ENCODE measurements around the gene EIF3C. TPM values are rescaled to one million over a fixed set of nuclear protein-coding genes. Genes with fewer than 3 reads are reported as not detected.
"Not testable (repeated sequence)": the region's sequence is repeated elsewhere in the genome, so short reads cannot be mapped to it uniquely, and the experiment has no call there.

The EIF3C gene
- total RNA-seq, 1 donor from 2014 or later, result 740 TPM

DNA sequence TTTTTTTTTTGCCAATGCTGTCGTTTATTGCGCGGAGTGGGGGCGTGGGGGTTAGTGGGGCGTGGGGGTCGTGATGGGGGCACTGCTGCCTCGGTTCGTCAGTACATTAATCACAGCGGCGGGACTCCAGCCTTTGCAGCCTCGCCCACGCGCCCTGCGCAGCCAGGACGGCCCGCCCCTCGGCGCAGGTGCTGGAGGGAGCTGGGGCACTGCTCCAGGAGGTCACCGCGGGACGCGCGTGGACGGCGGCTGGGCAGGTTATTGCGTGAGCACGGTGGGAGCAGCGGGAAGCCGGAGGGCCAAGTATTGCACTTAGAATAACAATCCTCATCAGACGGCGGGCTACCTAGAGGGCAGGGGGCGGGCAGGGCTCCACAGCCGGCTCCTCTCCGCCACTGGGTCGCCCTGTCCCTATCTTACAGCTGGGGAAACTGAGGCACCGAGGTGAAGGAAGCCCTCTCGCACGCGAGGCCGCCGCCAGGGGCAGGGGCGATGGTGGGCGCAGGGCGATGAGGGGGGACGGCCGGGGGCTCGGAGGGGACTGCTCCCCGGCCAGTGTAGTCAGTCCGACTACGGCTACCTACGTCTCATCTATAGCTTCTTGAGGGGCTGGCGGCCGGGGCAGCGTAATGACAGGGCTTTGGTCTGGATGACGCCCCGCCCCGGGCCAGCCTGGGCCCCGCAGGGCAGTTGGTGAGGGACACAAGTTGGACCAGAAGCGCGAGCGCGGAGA, 35.5 kb downstream of the EIF3C start:
- intact Hi-C loops (cut with micrococcal nuclease), result not testable (repeated sequence)

DNA sequence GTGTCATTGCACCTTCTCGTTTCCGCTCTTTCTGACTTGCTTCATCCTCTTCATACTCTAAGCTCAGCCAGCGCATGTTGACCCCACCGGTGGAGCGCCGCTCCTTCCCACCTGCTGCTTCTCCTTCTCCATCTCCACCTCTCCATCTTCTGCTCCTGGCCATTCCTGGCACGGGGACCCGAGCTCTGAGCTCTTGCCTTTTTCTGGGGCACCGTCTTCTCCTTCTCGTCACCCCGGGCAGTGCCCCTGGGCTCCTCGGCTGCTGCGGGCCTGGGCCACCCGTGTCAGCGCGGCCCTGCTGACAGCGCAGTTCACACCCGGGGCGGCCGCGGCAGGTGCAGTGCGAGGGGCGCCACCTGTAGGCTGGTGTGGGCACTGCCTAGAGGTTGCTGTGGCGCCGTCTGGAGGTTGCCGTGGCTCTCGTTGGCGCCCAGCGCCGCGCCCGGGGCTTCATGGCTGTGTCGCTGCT, 38.8 kb downstream of the EIF3C start:
- intact Hi-C loops (cut with micrococcal nuclease), result not testable (repeated sequence)

GRCh38 chr16:28750469-28751067, 39.3 kb downstream of the EIF3C start:
- intact Hi-C loops (cut with micrococcal nuclease), result not testable (repeated sequence)

DNA sequence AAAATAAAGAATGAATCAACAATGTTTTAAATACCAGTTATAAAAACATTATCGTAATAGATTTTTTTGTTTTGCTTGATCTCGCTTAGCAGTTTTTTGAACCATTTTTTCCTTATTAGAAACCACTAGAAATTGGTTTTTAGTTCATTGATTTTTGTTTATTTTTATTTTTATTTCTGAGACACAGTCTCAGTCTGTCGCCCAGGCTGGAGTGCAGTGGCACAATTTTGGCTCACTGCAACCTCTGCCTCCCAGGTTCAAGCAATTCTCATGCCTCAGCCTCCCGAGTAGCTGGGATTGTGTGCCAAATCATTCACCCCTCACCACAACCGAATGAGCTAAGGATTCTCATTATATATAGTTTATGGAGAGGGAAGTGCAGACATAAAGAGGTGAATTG, 40.2 kb downstream of the EIF3C start, which contains the start of gene NPIPB9:
TSS of gene NPIPB9 (plus strand) at position 301 of the 400 bp plus-strand sequence.
- intact Hi-C loops (cut with micrococcal nuclease), result not testable (repeated sequence)

DNA sequence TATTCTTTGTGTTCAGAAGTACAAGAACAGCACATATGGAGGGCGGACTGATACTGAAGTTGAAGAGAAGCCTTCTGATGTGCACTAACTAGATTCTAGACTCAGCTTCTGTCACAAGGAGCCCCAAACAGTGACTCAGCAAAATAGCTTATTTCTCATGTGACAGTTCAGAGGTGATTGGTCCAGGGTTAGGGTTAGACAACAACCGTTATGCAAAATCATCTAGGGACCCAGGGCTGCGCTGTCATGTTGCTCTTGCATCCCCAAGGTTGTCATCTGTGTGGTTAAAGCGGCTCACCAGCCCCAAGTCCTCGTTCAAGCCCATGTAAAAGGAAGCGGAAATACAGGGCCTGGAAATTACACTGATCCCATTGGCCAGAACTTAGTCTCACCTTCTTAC, 70.4 kb downstream of the EIF3C start:
- intact Hi-C loops (cut with micrococcal nuclease), result not testable (repeated sequence)

GRCh38 chr16:28782357-28782756, 71.1 kb downstream of the EIF3C start:
- intact Hi-C loops (cut with micrococcal nuclease), result not testable (repeated sequence)

Other genes starting within 250 kb of the EIF3C start
- gene NPIPB7, start 239.1 kb upstream of the EIF3C start, total RNA-seq, result 0.20 and 0.54 TPM in 2 replicates
- 53.8 and 54.9 TPM in 2 replicates for gene CLN3, start 219.4 kb upstream of the EIF3C start, total RNA-seq
- gene APOBR, start 216.8 kb upstream of the EIF3C start, total RNA-seq, result 12.7 and 13.0 TPM in 2 replicates
- gene IL27, start 204.6 kb upstream of the EIF3C start, total RNA-seq, result not detected in 2 replicates
- not detected in 2 replicates for gene NUPR1, start 172.5 kb upstream of the EIF3C start, total RNA-seq
- 36.3 and 36.5 TPM in 2 replicates for gene SGF29, start 157.5 kb upstream of the EIF3C start, total RNA-seq
- 0.37 and 0.63 TPM in 2 replicates for gene SULT1A2, start 114.4 kb upstream of the EIF3C start, total RNA-seq
- 5.8 and 6.4 TPM in 2 replicates for gene SULT1A1, start 101.4 kb upstream of the EIF3C start, total RNA-seq
- 1.6 and 1.9 TPM in 2 replicates for gene NPIPB8, start 73.4 kb upstream of the EIF3C start, total RNA-seq
- gene NPIPB9, start 40.3 kb downstream of the EIF3C start, total RNA-seq, result 5.2 and 5.4 TPM in 2 replicates
- gene ATXN2L, start 111.5 kb downstream of the EIF3C start, total RNA-seq, result 288 and 313 TPM in 2 replicates
- gene TUFM, start 134.9 kb downstream of the EIF3C start, total RNA-seq, result 137 and 142 TPM in 2 replicates
- 55.0 and 61.0 TPM in 2 replicates for gene SH2B1, start 152.4 kb downstream of the EIF3C start, total RNA-seq
- gene ATP2A1, start 167.0 kb downstream of the EIF3C start, total RNA-seq, result 1.3 and 1.4 TPM in 2 replicates
- 23.9 and 24.9 TPM in 2 replicates for gene RABEP2, start 213.8 kb downstream of the EIF3C start, total RNA-seq
- gene CD19, start 220.5 kb downstream of the EIF3C start, total RNA-seq, result not detected in 2 replicates
- 122 and 130 TPM in 2 replicates for gene NFATC2IP, start 239.5 kb downstream of the EIF3C start, total RNA-seq

Data from T-helper 1 cell treated with Interleukin-12 subunit alpha and Interleukin-12 subunit beta and Interleukin-4 antibody, amounts not matched to agents 30 ng/mL and 1 ng/mL, for 36 hours (primary cell).